H9 (cell line): ENCODE results near the gene AKAP12. TPM values are rescaled to one million over a fixed set of nuclear protein-coding genes. Genes with fewer than 3 reads are reported as not detected.

Experiments
- DNase-seq: peaks from one replicate; pipeline ENCODE4 v3.0.0-alpha.2; 2017
- H2AFZ ChIP-seq: one replicate; pipeline ENCODE4 v1.6.1; 2013; ENCODE audit warnings: mild to moderate bottlenecking, low read length, control low read depth, moderate library complexity
- H2AK5ac ChIP-seq: 2 replicates; pipeline ENCODE4 v1.6.1; 2013; ENCODE audit warnings: low read length, control low read depth, mixed read lengths; ENCODE audit not compliant: insufficient read length
- H2BK120ac ChIP-seq: one replicate; pipeline ENCODE4 v1.6.1; 2013; ENCODE audit warnings: low read depth, mild to moderate bottlenecking, low read length, control low read depth, inconsistent platforms; ENCODE audit not compliant: poor library complexity, severe bottlenecking
- H2BK12ac ChIP-seq: 2 replicates; pipeline ENCODE4 v1.6.1; 2013; ENCODE audit warnings: low read length, control low read depth, mixed read lengths, low read depth; ENCODE audit not compliant: insufficient read length
- H2BK15ac ChIP-seq: 2 replicates; pipeline ENCODE4 v1.6.1; 2013; ENCODE audit warnings: low read depth, low read length, control low read depth
- H2BK20ac ChIP-seq: one replicate; pipeline ENCODE4 v1.6.1; 2013; ENCODE audit warnings: low read depth, mild to moderate bottlenecking, low read length, control low read depth, inconsistent platforms; ENCODE audit not compliant: poor library complexity, severe bottlenecking
- H2BK5ac ChIP-seq: 2 replicates; pipeline ENCODE4 v1.6.1; 2013; ENCODE audit warnings: low read length, control low read depth, mixed read lengths; ENCODE audit not compliant: insufficient read length
- H3K14ac ChIP-seq: 2 replicates; pipeline ENCODE4 v1.6.1; 2013; ENCODE audit warnings: low read length, control low read depth; ENCODE audit not compliant: insufficient read depth
- H3K18ac ChIP-seq: 2 replicates; pipeline ENCODE4 v1.6.1; 2013; ENCODE audit warnings: low read depth, mild to moderate bottlenecking, mixed read lengths, low read length, control low read depth; ENCODE audit not compliant: insufficient read length
- H3K23ac ChIP-seq: 2 replicates; pipeline ENCODE4 v1.6.1; 2013; ENCODE audit warnings: low read length, control low read depth, mixed read lengths, low read depth; ENCODE audit not compliant: insufficient read length
- H3K23me2 ChIP-seq: 2 replicates; pipeline ENCODE4 v1.6.1; 2013; ENCODE audit warnings: low read depth, mild to moderate bottlenecking, mixed read lengths, low read length, control low read depth; ENCODE audit not compliant: insufficient read length, poor library complexity, severe bottlenecking
- H3K27ac ChIP-seq: 2 replicates; pipeline ENCODE4 v1.5.1; 2013; ENCODE audit warnings: low read length, control low read depth, mixed read lengths, low read depth; ENCODE audit not compliant: insufficient read length
- H3K27me3 ChIP-seq: 2 replicates; pipeline ENCODE4 v1.6.1; 2013; ENCODE audit warnings: low read length, control low read depth, inconsistent platforms; ENCODE audit not compliant: insufficient read depth
- H3K4ac ChIP-seq: 2 replicates; pipeline ENCODE4 v1.6.1; 2013; ENCODE audit warnings: low read depth, mild to moderate bottlenecking, control low read depth, inconsistent platforms, low read length, moderate library complexity
- H3K4me1 ChIP-seq: 2 replicates; pipeline ENCODE4 v1.6.1; 2013; ENCODE audit warnings: low read length, control low read depth, inconsistent platforms; ENCODE audit not compliant: insufficient read depth
- H3K4me2 ChIP-seq: 2 replicates; pipeline ENCODE4 v1.6.1; 2013; ENCODE audit warnings: low read length, control low read depth, mixed read lengths; ENCODE audit not compliant: insufficient read length, insufficient read depth
- H3K56ac ChIP-seq: 2 replicates; pipeline ENCODE4 v1.6.1; 2013; ENCODE audit warnings: low read depth, mild to moderate bottlenecking, mixed read lengths, low read length, control low read depth; ENCODE audit not compliant: insufficient read length
- H3K79me1 ChIP-seq: 2 replicates; pipeline ENCODE4 v1.6.1; 2013; ENCODE audit warnings: low read depth, mild to moderate bottlenecking, moderate library complexity, low read length, control low read depth, inconsistent platforms; ENCODE audit not compliant: insufficient read depth, poor library complexity, severe bottlenecking
- H3K79me2 ChIP-seq: 2 replicates; pipeline ENCODE4 v1.6.1; 2013; ENCODE audit warnings: low read length, control low read depth, inconsistent platforms; ENCODE audit not compliant: insufficient read depth
- H3K9ac ChIP-seq: 2 replicates; pipeline ENCODE4 v1.6.1; 2013; ENCODE audit warnings: low read length, control low read depth, mixed read lengths; ENCODE audit not compliant: insufficient read length; ENCODE audit errors: extremely low read depth
- H3K9me3 ChIP-seq: one replicate; pipeline ENCODE4 v1.6.1; 2013; ENCODE audit warnings: low read depth, low read length, inconsistent platforms; ENCODE audit not compliant: control insufficient read depth
- H3T11ph ChIP-seq: one replicate; pipeline ENCODE4 v1.6.1; 2013; ENCODE audit warnings: mild to moderate bottlenecking, low read length, control low read depth, inconsistent platforms
- H4K20me1 ChIP-seq: one replicate; pipeline ENCODE4 v1.6.1; 2013; ENCODE audit not compliant: control insufficient read depth, insufficient read length, insufficient read depth
- H4K5ac ChIP-seq: 2 replicates; pipeline ENCODE4 v1.6.1; 2013; ENCODE audit warnings: low read depth, mild to moderate bottlenecking, mixed read lengths, low read length, control low read depth; ENCODE audit not compliant: insufficient read length
- H4K8ac ChIP-seq: replicated peaks from 2 replicates; pipeline ENCODE4 v1.6.1; 2013; ENCODE audit warnings: low read length, control low read depth, mixed read lengths, low read depth; ENCODE audit not compliant: insufficient read length
- H4K91ac ChIP-seq: 2 replicates; pipeline ENCODE4 v1.6.1; 2013; ENCODE audit warnings: low read depth, mild to moderate bottlenecking, moderate library complexity, mixed read lengths, low read length, control low read depth; ENCODE audit not compliant: insufficient read length
- H3K27ac Mint-ChIP-seq, 3 experiments: 2 replicates in 2 of 3; 3 replicates in 1 of 3; pipeline ENCODE4 v1.8.0; 2020 to 2021; ENCODE audit warnings: mixed read lengths in 3 of 3, mild to moderate bottlenecking in 1 of 3, moderate library complexity in 1 of 3
- H3K27me3 Mint-ChIP-seq: 2 replicates; pipeline ENCODE4 v1.8.0; 2021; ENCODE audit warnings: low read depth, mild to moderate bottlenecking, moderate library complexity, mixed read lengths
- H3K36me3 Mint-ChIP-seq, 3 experiments: 2 replicates in 2 of 3; 3 replicates in 1 of 3; pipeline ENCODE4 v1.8.0; 2020 to 2021; ENCODE audit warnings: low read depth in 3 of 3, mixed read lengths in 3 of 3; ENCODE audit not compliant: insufficient read depth in 1 of 3
- H3K4me1 Mint-ChIP-seq, 2 experiments: 2 replicates each; pipeline ENCODE4 v1.8.0; 2020; ENCODE audit warnings: mixed read lengths in 2 of 2
- H3K4me3 Mint-ChIP-seq, 2 experiments: 2 replicates in 1 of 2; 3 replicates in 1 of 2; pipeline ENCODE4 v1.8.0; 2020 to 2021; ENCODE audit warnings: mild to moderate bottlenecking in 2 of 2, mixed read lengths in 2 of 2, moderate library complexity in 1 of 2
- H3K9me3 Mint-ChIP-seq, 2 experiments: 2 replicates in 1 of 2; 3 replicates in 1 of 2; pipeline ENCODE4 v1.8.0; 2020; ENCODE audit warnings: mild to moderate bottlenecking in 2 of 2, mixed read lengths in 2 of 2, moderate library complexity in 1 of 2
- WGBS: extraction: QIAGEN DNeasy Blood & Tissue Kit; methylation state at CpG from one replicate; pipeline ENCODE4 v1.1.7; 2013; ENCODE audit warnings: missing lambda C conversion rate, low lambda C conversion rate, mixed read lengths; ENCODE audit not compliant: insufficient read length; ENCODE audit errors: extremely low coverage; 5-methylcytosine and 5-hydroxymethylcytosine counted together
- total RNA-seq: library from RNA; stranded (reverse); gene quantifications from 2 replicates; pipeline ENCODE4 v1.2.1, GENCODE V29; 2021
- TF ChIP-seq, protein P1 (sequence below): fragments of 200-600 bp; sonication (generic); conservative IDR thresholded peaks from 3 replicates; pipeline ENCODE4 v1.8.0; 2021; ENCODE audit warnings: antibody characterized with exemption, mild to moderate bottlenecking

Gene AKAP12
- total RNA-seq, 1 experiment from 2014 or later: 52.3 TPM

DNA sequence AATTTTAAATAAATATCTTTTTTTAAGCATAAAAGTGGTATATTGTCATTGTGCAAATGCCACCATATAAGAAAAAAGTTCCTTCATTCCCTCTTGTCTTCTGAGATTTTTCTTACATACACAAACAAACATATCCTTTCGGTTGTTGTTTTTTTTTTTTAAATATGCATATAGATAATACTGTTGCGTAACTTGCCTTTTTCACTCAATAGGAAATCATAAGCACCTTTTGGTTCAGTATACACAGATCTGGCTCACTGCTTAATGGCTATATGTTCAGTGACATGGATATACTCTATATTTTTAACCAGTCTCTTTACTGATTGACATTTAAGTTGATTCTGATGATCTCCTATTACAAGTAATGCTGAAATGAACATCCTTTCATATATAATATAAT, 40.1 kb downstream of the AKAP12 start:
- no peak overlapping the region for H3K18ac ChIP-seq
- no peak overlapping the region for H3K23ac ChIP-seq
- H2BK20ac ChIP-seq: no peak overlapping the region
- Mint-ChIP-seq H3K27me3 (no peaks in the 10 kb centered on the region), H3K4me1 (peaks cover 13 to 23% of the 10 kb centered on the region in 2 experiments), H3K36me3 (no peaks in the 10 kb centered on the region), H3K4me3 (no peak overlapping the region), H3K9me3 (no peaks in the 10 kb centered on the region), H3K27ac (no peak overlapping the region)
- no peak overlapping the region for H2AFZ ChIP-seq
- peaks cover 2% of the 10 kb centered on the region for H3K79me1 ChIP-seq
- no peaks in the 10 kb centered on the region for H3K9me3 ChIP-seq
- no peaks in the 10 kb centered on the region for H4K20me1 ChIP-seq
- H2BK15ac ChIP-seq: no peak overlapping the region
- no peaks in the 10 kb centered on the region for H3K4me1 ChIP-seq
- no peak overlapping the region for H3K14ac ChIP-seq
- no peaks in the 10 kb centered on the region for H3K23me2 ChIP-seq
- H3K27me3 ChIP-seq: no peaks in the 10 kb centered on the region
- H2BK5ac ChIP-seq: no peak overlapping the region
- H2BK120ac ChIP-seq: no peak overlapping the region
- no peak overlapping the region for H3K4ac ChIP-seq
- no peak overlapping the region for H4K5ac ChIP-seq
- H4K8ac ChIP-seq: no peak overlapping the region
- H3K4me2 ChIP-seq: no peak overlapping the region
- no peaks in the 10 kb centered on the region for H3K79me2 ChIP-seq
- no peak overlapping the region for H3T11ph ChIP-seq
- no peak overlapping the region for H4K91ac ChIP-seq
- no peak for DNase-seq
- no peak overlapping the region for H3K56ac ChIP-seq
- no CpG with 5 or more reads among the region's 2 CpGs for WGBS
- H3K27ac ChIP-seq: no peak overlapping the region
- H3K9ac ChIP-seq: no peak overlapping the region
- no peak overlapping the region for H2BK12ac ChIP-seq
- no peak overlapping the region for H2AK5ac ChIP-seq
- TF ChIP-seq, protein P1, sequence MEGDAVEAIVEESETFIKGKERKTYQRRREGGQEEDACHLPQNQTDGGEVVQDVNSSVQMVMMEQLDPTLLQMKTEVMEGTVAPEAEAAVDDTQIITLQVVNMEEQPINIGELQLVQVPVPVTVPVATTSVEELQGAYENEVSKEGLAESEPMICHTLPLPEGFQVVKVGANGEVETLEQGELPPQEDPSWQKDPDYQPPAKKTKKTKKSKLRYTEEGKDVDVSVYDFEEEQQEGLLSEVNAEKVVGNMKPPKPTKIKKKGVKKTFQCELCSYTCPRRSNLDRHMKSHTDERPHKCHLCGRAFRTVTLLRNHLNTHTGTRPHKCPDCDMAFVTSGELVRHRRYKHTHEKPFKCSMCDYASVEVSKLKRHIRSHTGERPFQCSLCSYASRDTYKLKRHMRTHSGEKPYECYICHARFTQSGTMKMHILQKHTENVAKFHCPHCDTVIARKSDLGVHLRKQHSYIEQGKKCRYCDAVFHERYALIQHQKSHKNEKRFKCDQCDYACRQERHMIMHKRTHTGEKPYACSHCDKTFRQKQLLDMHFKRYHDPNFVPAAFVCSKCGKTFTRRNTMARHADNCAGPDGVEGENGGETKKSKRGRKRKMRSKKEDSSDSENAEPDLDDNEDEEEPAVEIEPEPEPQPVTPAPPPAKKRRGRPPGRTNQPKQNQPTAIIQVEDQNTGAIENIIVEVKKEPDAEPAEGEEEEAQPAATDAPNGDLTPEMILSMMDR: no peak
